Liver (tissue), 3 donors: ENCODE measurements around the gene SLC2A10.

ENCODE experiments used
- FOXA1 ChIP-seq: IDR thresholded peaks from 2 replicates; pipeline ENCODE4 v1.6.1; 2016; ENCODE audit warnings: antibody characterized with exemption
- GABPA ChIP-seq, 2 donors: IDR thresholded peaks in 1 of 2; conservative IDR thresholded peaks in 1 of 2; 2 replicates each; pipeline ENCODE4 v1.6.1; 2016; ENCODE audit warnings: antibody characterized with exemption in 2 of 2, mild to moderate bottlenecking in 1 of 2, moderate library complexity in 1 of 2
- MAX ChIP-seq: IDR thresholded peaks from 2 replicates; pipeline ENCODE4 v1.6.1; 2016; ENCODE audit warnings: antibody characterized with exemption
- SP1 ChIP-seq: IDR thresholded peaks from 2 replicates; pipeline ENCODE4 v1.6.1; 2018; ENCODE audit warnings: antibody characterized with exemption, mild to moderate bottlenecking
- TF ChIP-seq, protein P1 (sequence below): fragments of 150-350 bp; IDR thresholded peaks from 2 replicates; pipeline ENCODE4 v1.5.1; 2017; ENCODE audit warnings: improper control_type of control experiment, low read depth, low read length; ENCODE audit not compliant: missing input control
- donor health status: healthy.
- donor health status: healthy.

- TF ChIP-seq MAX = peak; percentile 96
- TF ChIP-seq, protein P1, sequence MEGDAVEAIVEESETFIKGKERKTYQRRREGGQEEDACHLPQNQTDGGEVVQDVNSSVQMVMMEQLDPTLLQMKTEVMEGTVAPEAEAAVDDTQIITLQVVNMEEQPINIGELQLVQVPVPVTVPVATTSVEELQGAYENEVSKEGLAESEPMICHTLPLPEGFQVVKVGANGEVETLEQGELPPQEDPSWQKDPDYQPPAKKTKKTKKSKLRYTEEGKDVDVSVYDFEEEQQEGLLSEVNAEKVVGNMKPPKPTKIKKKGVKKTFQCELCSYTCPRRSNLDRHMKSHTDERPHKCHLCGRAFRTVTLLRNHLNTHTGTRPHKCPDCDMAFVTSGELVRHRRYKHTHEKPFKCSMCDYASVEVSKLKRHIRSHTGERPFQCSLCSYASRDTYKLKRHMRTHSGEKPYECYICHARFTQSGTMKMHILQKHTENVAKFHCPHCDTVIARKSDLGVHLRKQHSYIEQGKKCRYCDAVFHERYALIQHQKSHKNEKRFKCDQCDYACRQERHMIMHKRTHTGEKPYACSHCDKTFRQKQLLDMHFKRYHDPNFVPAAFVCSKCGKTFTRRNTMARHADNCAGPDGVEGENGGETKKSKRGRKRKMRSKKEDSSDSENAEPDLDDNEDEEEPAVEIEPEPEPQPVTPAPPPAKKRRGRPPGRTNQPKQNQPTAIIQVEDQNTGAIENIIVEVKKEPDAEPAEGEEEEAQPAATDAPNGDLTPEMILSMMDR = peak; percentile 15
- TF ChIP-seq SP1 = peak; percentile 66
- TF ChIP-seq FOXA1 = peak; percentile 78
- TF ChIP-seq GABPA (IDR thresholded peaks at IDR 0.05 in 1 of 2, conservative IDR thresholded peaks at IDR 0.05 in 1 of 2) = peak in 1 of 2 donors; percentile 67
These were observed 5.9 kb downstream of the SLC2A10 start for GRCh38 chr20:46715292-46715756.
